GM08714 (cell line): ENCODE data around the gene PDE10A.

Experiments
- H3K4me3 ChIP-seq: fragments of 200-500 bp; sonication (Bioruptor generic); 2 replicates; pipeline ENCODE4 v1.5.1; 2014; ENCODE audit warnings: mild to moderate bottlenecking, low read length, inconsistent platforms
- ZNF274 ChIP-seq: IDR thresholded peaks from 2 replicates; pipeline ENCODE4 v1.6.1; 2012; ENCODE audit warnings: mild to moderate bottlenecking, low read depth, low read length

PDE10A gene

DNA sequence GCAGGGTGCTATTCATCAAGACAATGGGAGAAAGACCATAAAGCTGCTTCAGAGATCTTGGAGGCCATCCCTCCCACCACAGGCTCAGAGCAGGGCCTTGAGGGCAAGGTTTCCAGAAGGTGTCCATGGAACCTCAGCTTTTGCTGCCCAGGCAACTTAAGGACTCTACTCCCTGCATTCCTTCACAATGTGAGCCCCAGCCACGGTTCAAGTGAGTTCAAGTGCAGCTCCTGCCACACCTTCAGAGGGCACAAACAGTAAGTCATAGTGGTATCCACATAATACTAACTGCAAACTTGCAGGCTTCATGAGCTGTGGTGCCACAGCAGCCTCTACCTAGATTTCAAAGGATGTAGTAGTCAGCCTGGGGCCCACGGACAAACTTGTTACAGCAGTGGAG lies 209.6 kb downstream of the PDE10A start:
- H3K4me3 ChIP-seq, result no peak overlapping the region
- no peak for TF ChIP-seq ZNF274

- no peak for TF ChIP-seq ZNF274
- H3K4me3 ChIP-seq, result no peak overlapping the region
Observed at GRCh38 chr6:165451838-165452237, 211.2 kb downstream of the PDE10A start.

DNA sequence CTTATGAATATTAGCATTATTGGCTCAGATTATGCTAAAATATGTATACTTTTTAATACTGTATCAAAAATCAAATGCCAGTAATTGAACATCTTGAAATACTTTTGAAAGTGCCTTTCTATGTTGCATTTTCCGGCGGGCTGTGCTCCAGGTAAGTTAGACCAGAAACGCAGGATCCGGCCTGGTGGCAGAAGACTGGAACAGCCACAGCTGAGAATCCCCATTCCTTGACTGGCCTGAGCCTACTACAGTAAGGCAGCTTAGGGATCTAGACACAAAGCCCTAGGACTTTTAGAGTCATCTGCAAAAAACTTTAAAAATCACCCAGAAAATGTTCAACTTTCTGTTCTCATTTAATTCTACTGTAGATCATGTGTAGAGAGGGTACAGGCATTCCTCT lies 214.8 kb downstream of the PDE10A start:
- TF ChIP-seq ZNF274, result no peak
- no peak overlapping the region for H3K4me3 ChIP-seq

- no peak for TF ChIP-seq ZNF274
- no peak overlapping the region for H3K4me3 ChIP-seq
Observed at GRCh38 chr6:165447141-165447540, 215.9 kb downstream of the PDE10A start.

DNA sequence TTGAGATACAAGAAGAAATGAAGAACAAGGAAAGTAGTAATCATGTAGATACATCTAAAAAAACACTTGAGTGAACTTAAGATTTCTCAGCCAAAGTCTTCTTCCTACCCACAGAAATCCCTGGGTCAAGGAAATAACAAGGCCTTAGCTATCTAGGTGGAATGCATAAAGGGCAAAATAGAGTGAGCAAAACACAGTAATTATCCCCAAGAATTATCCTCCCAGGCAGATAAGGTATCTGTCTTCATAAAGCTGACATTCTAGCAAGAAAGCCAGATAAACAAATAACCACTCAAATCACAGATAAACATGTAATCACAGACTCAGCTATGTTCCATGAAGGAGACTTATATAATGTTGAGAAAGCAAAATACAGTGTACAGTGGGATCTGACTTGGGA lies 216.7 kb downstream of the PDE10A start:
- TF ChIP-seq ZNF274, result no peak
- H3K4me3 ChIP-seq, result no peak overlapping the region

GRCh38 chr6:165443462-165443861 lies 219.6 kb downstream of the PDE10A start:
- no peak overlapping the region for H3K4me3 ChIP-seq
- TF ChIP-seq ZNF274, result no peak

- no peak for TF ChIP-seq ZNF274
- no peak overlapping the region for H3K4me3 ChIP-seq
Observed at GRCh38 chr6:165441181-165441580, 221.9 kb downstream of the PDE10A start.

- TF ChIP-seq ZNF274, result no peak
- H3K4me3 ChIP-seq, result no peak overlapping the region
Observed at GRCh38 chr6:165439928-165440554, 223.0 kb downstream of the PDE10A start.

DNA sequence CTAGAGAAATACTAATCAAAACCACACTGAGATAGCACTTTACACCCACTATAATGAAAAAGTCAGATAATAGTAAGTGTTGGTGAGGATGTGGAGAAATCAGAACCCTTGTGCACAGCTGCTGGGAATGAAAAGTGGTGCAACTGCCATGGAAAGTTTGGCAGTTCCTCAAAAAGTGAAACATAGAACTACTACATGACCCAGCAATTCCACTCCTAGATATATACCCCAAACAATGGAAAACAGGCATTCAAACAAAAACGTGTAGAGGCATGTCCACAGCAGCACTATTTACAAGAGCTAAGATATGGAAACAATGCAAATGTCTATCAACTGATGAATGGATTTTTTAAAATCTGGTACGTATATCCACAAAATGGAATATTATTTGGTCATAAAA lies 236.1 kb downstream of the PDE10A start:
- no peak overlapping the region for H3K4me3 ChIP-seq
- no peak for TF ChIP-seq ZNF274

DNA sequence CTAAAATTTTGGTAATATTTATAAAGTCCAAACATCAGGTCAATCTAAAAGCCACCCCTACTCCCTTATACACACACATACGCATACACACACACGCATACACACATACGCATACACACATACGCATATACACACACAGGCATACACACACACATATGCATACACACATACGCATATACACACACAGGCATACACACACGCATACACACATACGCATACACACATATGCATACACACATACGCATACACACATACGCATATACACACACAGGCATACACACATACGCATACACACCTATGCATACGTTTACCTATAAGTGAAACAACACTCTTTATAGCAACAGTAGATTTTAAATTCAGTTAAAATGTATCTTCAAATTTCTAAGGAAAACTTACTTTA lies 240.8 kb downstream of the PDE10A start:
- no peak overlapping the region for H3K4me3 ChIP-seq
- TF ChIP-seq ZNF274, result no peak

GRCh38 chr6:165417278-165417865 lies 245.7 kb downstream of the PDE10A start:
- H3K4me3 ChIP-seq, result no peak overlapping the region
- no peak for TF ChIP-seq ZNF274

- TF ChIP-seq ZNF274, result no peak
- no peak overlapping the region for H3K4me3 ChIP-seq
Observed at GRCh38 chr6:165404697-165405096, 258.3 kb downstream of the PDE10A start.

- TF ChIP-seq ZNF274, result no peak
- no peak overlapping the region for H3K4me3 ChIP-seq
Observed at GRCh38 chr6:165404296-165404695, 258.7 kb downstream of the PDE10A start.

DNA sequence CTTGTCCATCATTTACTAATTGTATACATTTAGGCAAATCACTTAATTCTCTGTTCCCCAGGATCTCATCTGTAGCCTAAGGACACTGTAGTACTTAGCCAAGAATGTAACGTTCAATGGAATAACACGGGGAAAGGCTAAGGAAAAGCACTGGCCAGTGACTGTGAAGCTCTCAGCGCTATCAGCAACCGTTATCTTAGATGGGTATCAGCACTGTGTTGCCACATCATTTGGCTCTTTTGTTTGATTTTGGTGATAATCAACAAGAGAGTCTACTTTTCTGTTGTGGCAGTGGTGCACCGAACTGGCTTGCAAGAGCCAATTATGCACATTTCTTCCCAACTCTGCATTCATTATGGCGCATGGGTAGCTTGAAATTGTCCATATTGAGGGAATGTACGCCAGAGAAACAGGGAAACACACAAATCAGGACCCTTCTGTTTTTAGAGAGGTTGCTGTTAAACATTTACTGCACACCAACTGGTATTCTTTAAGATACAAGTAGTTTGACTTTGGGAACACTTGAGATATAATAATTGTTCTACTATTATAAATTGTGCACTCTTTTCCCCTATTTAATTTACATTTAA lies 259.9 kb downstream of the PDE10A start:
- TF ChIP-seq ZNF274, result no peak
- H3K4me3 ChIP-seq, result no peak overlapping the region

DNA sequence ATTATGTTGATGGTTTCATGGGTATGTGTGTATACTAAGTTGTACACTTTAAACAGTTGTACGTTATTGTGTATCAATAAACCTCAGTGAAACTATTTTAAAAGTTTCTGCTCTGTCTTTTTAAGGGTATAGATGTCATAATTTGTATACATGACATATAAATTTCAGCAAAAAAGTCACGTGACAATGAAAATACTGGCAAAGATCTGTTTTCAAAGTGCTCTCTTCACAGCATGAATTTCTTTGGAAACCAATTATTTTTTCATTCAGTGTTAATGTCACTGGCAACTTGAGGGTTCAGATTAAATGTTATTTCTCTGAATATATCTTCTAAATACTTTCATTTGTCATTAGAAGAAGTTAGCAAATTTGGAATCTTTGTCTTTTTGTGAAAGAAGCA lies 261.9 kb downstream of the PDE10A start:
- TF ChIP-seq ZNF274, result no peak
- no peak overlapping the region for H3K4me3 ChIP-seq

DNA sequence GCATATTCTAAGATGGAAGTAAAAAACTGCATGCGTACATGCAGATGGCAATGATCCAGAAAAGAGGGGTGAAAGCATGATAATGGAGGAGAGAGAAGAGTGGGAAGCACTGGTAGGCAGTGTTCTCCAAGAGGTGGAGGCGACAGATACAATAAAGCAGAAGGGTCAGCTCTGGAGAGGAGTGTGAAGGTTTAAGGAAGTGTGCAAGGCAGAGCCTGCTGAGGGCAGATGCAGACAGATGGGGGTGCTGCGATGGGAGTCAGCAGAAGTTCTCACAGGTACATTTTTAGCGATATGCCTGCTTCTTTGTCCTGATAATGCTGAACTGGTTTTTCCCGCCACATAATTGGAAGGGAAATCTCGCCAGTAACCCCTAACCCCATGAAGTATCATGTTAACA lies 272.6 kb downstream of the PDE10A start:
- no peak overlapping the region for H3K4me3 ChIP-seq
- TF ChIP-seq ZNF274, result no peak

DNA sequence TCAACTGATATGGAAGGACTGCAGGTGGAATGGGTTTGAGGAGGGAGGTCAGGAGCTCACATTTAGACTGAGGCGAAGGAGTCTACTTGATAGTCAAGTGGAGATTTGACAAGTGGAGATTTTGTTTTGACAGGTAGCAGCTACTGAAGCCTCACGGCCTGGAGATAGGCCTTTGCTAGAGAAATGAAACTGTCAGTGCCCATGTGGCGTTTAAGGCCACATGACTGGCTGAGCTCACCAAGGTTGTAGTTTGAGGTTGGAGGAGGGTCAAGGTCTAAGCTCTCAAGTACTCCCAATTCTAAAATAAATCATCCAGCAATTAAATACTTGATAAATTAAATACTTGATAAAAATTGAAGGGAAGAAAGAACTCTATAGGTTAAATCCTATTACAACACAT lies 273.5 kb downstream of the PDE10A start:
- TF ChIP-seq ZNF274, result no peak
- H3K4me3 ChIP-seq, result no peak overlapping the region
